Activated T-cell treated with anti-CD3 and anti-CD28 coated beads, Interleukin-2, amount 50 U/mL, for 72 hours (primary cell): Measurements from ENCODE around the gene CCDC194. TPM values are rescaled to one million over a fixed set of nuclear protein-coding genes. Genes with fewer than 3 reads are reported as not detected.
A peak's percentile ranks its signal among the peaks of the same experiment; 100 is the strongest.

Experiments used
- ATAC-seq, 2 donors: fragments of 150-1000 bp; cut with Tn5 transposase; replicated peaks in 1 of 2; 2 replicates each; pipeline ENCODE4 v1.10.0; 2021; ENCODE audit warnings: moderate library complexity in 2 of 2, mild to moderate bottlenecking in 1 of 2
- DNase-seq, 2 donors: peaks; one replicate each; pipeline ENCODE4 v3.0.0; 2021 to 2022; ENCODE audit warnings: mixed read lengths in 1 of 2
- H3K27ac Mint-ChIP-seq: one replicate; pipeline ENCODE4 v1.8.0; 2022; ENCODE audit warnings: mild to moderate bottlenecking, moderate library complexity, mixed read lengths
- H3K27me3 Mint-ChIP-seq: one replicate; pipeline ENCODE4 v1.8.0; 2022; ENCODE audit warnings: low read depth, mixed read lengths
- H3K36me3 Mint-ChIP-seq, 2 donors: one replicate each; pipeline ENCODE4 v1.8.0; 2022; ENCODE audit warnings: mixed read lengths in 2 of 2, mild to moderate bottlenecking in 1 of 2; ENCODE audit not compliant: insufficient read depth in 2 of 2
- H3K4me1 Mint-ChIP-seq: one replicate; pipeline ENCODE4 v1.8.0; 2022; ENCODE audit warnings: low read depth, mixed read lengths
- H3K4me3 Mint-ChIP-seq, 2 donors: one replicate each; pipeline ENCODE4 v1.8.0; 2022; ENCODE audit warnings: mild to moderate bottlenecking in 2 of 2, mixed read lengths in 2 of 2, moderate library complexity in 2 of 2
- H3K9me3 Mint-ChIP-seq, 2 donors: one replicate each; pipeline ENCODE4 v1.8.0; 2022; ENCODE audit warnings: mixed read lengths in 2 of 2
- total RNA-seq, 2 donors: library from RNA; stranded (reverse); gene quantifications; one replicate each; pipeline ENCODE4 v1.2.3, GENCODE V29; 2022

Gene CCDC194
- total RNA-seq = 1 to 10 TPM; 2.2 to 2.8 TPM

GRCh38 chr19:17393914-17394313 lies at the start of gene CCDC194:
TSS of gene CCDC194 (minus strand) at chr19:17394196. CDS start at chr19:17394158, 38 bp downstream.
- peak within 1 kb of the TSS; percentile 77 for H3K27ac Mint-ChIP-seq
- ATAC-seq = no peak
- peaks cover 0 to 2% of the 10 kb centered on the region in 2 donors for H3K36me3 Mint-ChIP-seq
- H3K4me1 Mint-ChIP-seq = peaks cover 18% of the 10 kb centered on the region
- H3K9me3 Mint-ChIP-seq = no peaks in the 10 kb centered on the region
- peaks cover 8% of the 10 kb centered on the region for H3K27me3 Mint-ChIP-seq
- H3K4me3 Mint-ChIP-seq = peak within 1 kb of the TSS; percentile 57 to 67
- no peak for DNase-seq

- ATAC-seq (peak; percentile 66 to 67), DNase-seq (peak; percentile 32 to 33)
- no peaks in the 10 kb centered on the region for H3K9me3 Mint-ChIP-seq
- no peaks in the 10 kb centered on the region for H3K36me3 Mint-ChIP-seq
- no peaks in the 10 kb centered on the region for H3K27me3 Mint-ChIP-seq
- H3K4me3 Mint-ChIP-seq = no peak overlapping the region
- H3K27ac Mint-ChIP-seq = no peak overlapping the region
- no peaks in the 10 kb centered on the region for H3K4me1 Mint-ChIP-seq
Measured at GRCh38 chr19:17441241-17442021, 47.4 kb upstream of the CCDC194 start.

GRCh38 chr19:17436874-17437267 lies 42.9 kb upstream of the CCDC194 start:
- no peaks in the 10 kb centered on the region for H3K27me3 Mint-ChIP-seq
- no peaks in the 10 kb centered on the region for H3K36me3 Mint-ChIP-seq
- H3K27ac Mint-ChIP-seq = no peak overlapping the region
- H3K4me3 Mint-ChIP-seq = no peak overlapping the region
- no peaks in the 10 kb centered on the region for H3K9me3 Mint-ChIP-seq
- ATAC-seq = no peak
- H3K4me1 Mint-ChIP-seq = no peaks in the 10 kb centered on the region
- no peak for DNase-seq

- H3K4me3 Mint-ChIP-seq = no peak overlapping the region
- no peaks in the 10 kb centered on the region for H3K36me3 Mint-ChIP-seq
- DNase-seq (no peak), ATAC-seq (no peak)
- H3K4me1 Mint-ChIP-seq = no peaks in the 10 kb centered on the region
- H3K27ac Mint-ChIP-seq = no peak overlapping the region
- H3K27me3 Mint-ChIP-seq = no peaks in the 10 kb centered on the region
- H3K9me3 Mint-ChIP-seq = no peaks in the 10 kb centered on the region
Measured at GRCh38 chr19:17436094-17436873, 42.3 kb upstream of the CCDC194 start.

- H3K4me1 Mint-ChIP-seq = no peaks in the 10 kb centered on the region
- H3K27ac Mint-ChIP-seq = no peak overlapping the region
- H3K36me3 Mint-ChIP-seq = no peaks in the 10 kb centered on the region
- DNase-seq (no peak), ATAC-seq (no peak)
- no peaks in the 10 kb centered on the region for H3K9me3 Mint-ChIP-seq
- no peak overlapping the region for H3K4me3 Mint-ChIP-seq
- H3K27me3 Mint-ChIP-seq = no peaks in the 10 kb centered on the region
Measured at GRCh38 chr19:17435218-17435617, 41.2 kb upstream of the CCDC194 start.

GRCh38 chr19:17431417-17431816 lies 37.4 kb upstream of the CCDC194 start:
- no peak overlapping the region for H3K4me3 Mint-ChIP-seq
- no peaks in the 10 kb centered on the region for H3K27me3 Mint-ChIP-seq
- H3K4me1 Mint-ChIP-seq = no peaks in the 10 kb centered on the region
- H3K9me3 Mint-ChIP-seq = no peaks in the 10 kb centered on the region
- H3K36me3 Mint-ChIP-seq = no peaks in the 10 kb centered on the region
- ATAC-seq (no peak), DNase-seq (no peak)
- H3K27ac Mint-ChIP-seq = no peak overlapping the region

GRCh38 chr19:17429641-17430113 lies 35.7 kb upstream of the CCDC194 start:
- no peaks in the 10 kb centered on the region for H3K36me3 Mint-ChIP-seq
- no peak for ATAC-seq
- H3K27ac Mint-ChIP-seq = no peak overlapping the region
- H3K4me3 Mint-ChIP-seq = no peak overlapping the region
- no peaks in the 10 kb centered on the region for H3K9me3 Mint-ChIP-seq
- H3K27me3 Mint-ChIP-seq = no peaks in the 10 kb centered on the region
- no peaks in the 10 kb centered on the region for H3K4me1 Mint-ChIP-seq
- DNase-seq = no peak

- ATAC-seq = peak; percentile 47 to 62
- Mint-ChIP-seq H3K4me1 (peaks cover 8% of the 10 kb centered on the region), H3K36me3 (no peaks in the 10 kb centered on the region), H3K27ac (no peak overlapping the region), H3K27me3 (no peaks in the 10 kb centered on the region), H3K9me3 (no peaks in the 10 kb centered on the region), H3K4me3 (no peak overlapping the region)
- DNase-seq = peak; percentile 42 to 43
Measured at GRCh38 chr19:17424743-17425365, 30.9 kb upstream of the CCDC194 start.

- H3K27me3 Mint-ChIP-seq = no peaks in the 10 kb centered on the region
- DNase-seq (no peak), ATAC-seq (no peak)
- no peak overlapping the region for H3K4me3 Mint-ChIP-seq
- no peak overlapping the region for H3K27ac Mint-ChIP-seq
- H3K9me3 Mint-ChIP-seq = no peaks in the 10 kb centered on the region
- H3K36me3 Mint-ChIP-seq = no peaks in the 10 kb centered on the region
- peaks cover 17% of the 10 kb centered on the region for H3K4me1 Mint-ChIP-seq
Measured at GRCh38 chr19:17423429-17424208, 29.6 kb upstream of the CCDC194 start.

GRCh38 chr19:17421942-17422341 lies 27.9 kb upstream of the CCDC194 start:
- Mint-ChIP-seq H3K27me3 (no peaks in the 10 kb centered on the region), H3K9me3 (no peaks in the 10 kb centered on the region), H3K36me3 (no peaks in the 10 kb centered on the region), H3K4me3 (no peak overlapping the region), H3K27ac (no peak overlapping the region), H3K4me1 (peaks cover 18% of the 10 kb centered on the region)
- ATAC-seq (no peak), DNase-seq (no peak)

- no peaks in the 10 kb centered on the region for H3K9me3 Mint-ChIP-seq
- no peak overlapping the region for H3K27ac Mint-ChIP-seq
- H3K4me1 Mint-ChIP-seq = peaks cover 18% of the 10 kb centered on the region
- no peaks in the 10 kb centered on the region for H3K36me3 Mint-ChIP-seq
- ATAC-seq (peak; percentile 36 to 40), DNase-seq (peak; percentile 41 to 48)
- H3K27me3 Mint-ChIP-seq = no peaks in the 10 kb centered on the region
- peak overlapping the region; percentile 97 to 100 for H3K4me3 Mint-ChIP-seq
Measured at GRCh38 chr19:17420475-17420924, 26.5 kb upstream of the CCDC194 start.

GRCh38 chr19:17419621-17420474 lies 25.9 kb upstream of the CCDC194 start, which contains the start of gene MVB12A:
TSS of gene MVB12A (plus strand) at chr19:17420047. CDS start at chr19:17420136, 89 bp downstream.
- DNase-seq = peak; percentile 95 to 96
- Mint-ChIP-seq H3K27ac (peak within 1 kb of the TSS; percentile 98), H3K36me3 (no peaks in the 10 kb centered on the region), H3K27me3 (no peaks in the 10 kb centered on the region), H3K4me3 (peak within 1 kb of the TSS; percentile 97 to 100), H3K4me1 (peaks cover 18% of the 10 kb centered on the region), H3K9me3 (no peaks in the 10 kb centered on the region)
- ATAC-seq = peak; percentile 96 to 98
